B cell (primary cell): ENCODE measurements around the gene FGF6. TPM values are rescaled to one million over a fixed set of nuclear protein-coding genes. Genes with fewer than 3 reads are reported as not detected.

Experiments used
- ATAC-seq: fragments of 200-7000 bp; cut with Tn5 transposase; one replicate; pipeline ENCODE4 v1.10.0; 2021; ENCODE audit warnings: low read depth, mild to moderate bottlenecking, moderate number of reproducible peaks, moderate library complexity
- CTCF ChIA-PET: fragments of 350-600 bp; sonication (Branson Sonifier 250); formaldehyde crosslinking; loops from one replicate; lab custom pipeline; 2021; ENCODE audit warnings: antibody characterized with exemption, inconsistent platforms; lab: Charles Lee
- POLR2A ChIA-PET: fragments of 350-600 bp; sonication (Branson Sonifier 250); formaldehyde crosslinking; loops from one replicate; lab custom pipeline; 2021; ENCODE audit warnings: antibody characterized with exemption; lab: Charles Lee
- DNase-seq: peaks from one replicate; pipeline ENCODE4 v3.0.0; 2013
- H2AFZ ChIP-seq: 2 replicates; pipeline ENCODE4 v1.6.1; 2012; ENCODE audit warnings: mild to moderate bottlenecking, low read depth, low read length; ENCODE audit not compliant: insufficient read depth, poor library complexity, severe bottlenecking
- H3K27ac ChIP-seq, 2 donors: 1 replicate in 1 of 2; 2 replicates in 1 of 2; pipeline ENCODE4 v1.5.1; 2012 to 2013; ENCODE audit warnings: low read length in 2 of 2, mild to moderate bottlenecking in 2 of 2, moderate library complexity in 1 of 2
- H3K27me3 ChIP-seq, 4 experiments: fragments of 200-600 bp in 1 of 4; sonication (generic) in 1 of 4; replicated peaks in 1 of 4; 1 replicate in 2 of 4; 2 replicates in 2 of 4; pipeline versions ENCODE4 v1.6.1 to v1.7.0; 2013 to 2016; ENCODE audit warnings: low read length in 3 of 4, mild to moderate bottlenecking in 2 of 4, mixed read lengths in 1 of 4, moderate library complexity in 1 of 4; ENCODE audit not compliant: insufficient read depth in 4 of 4, control insufficient read depth in 3 of 4; ENCODE audit errors: control extremely low read depth in 1 of 4
- H3K36me3 ChIP-seq, 2 experiments: replicated peaks in 1 of 2; 1 replicate in 1 of 2; 2 replicates in 1 of 2; pipeline versions ENCODE4 v1.6.1 to v1.7.1; 2013; ENCODE audit warnings: low read length in 1 of 2; ENCODE audit not compliant: insufficient read depth in 2 of 2, control insufficient read depth in 1 of 2; ENCODE audit errors: control extremely low read depth in 1 of 2, extremely low read depth in 1 of 2
- H3K4me1 ChIP-seq, 2 donors: fragments of 200-600 bp in 1 of 2; sonication (generic) in 1 of 2; 1 replicate in 1 of 2; 2 replicates in 1 of 2; pipeline versions ENCODE4 v1.5.1 to v1.6.1; 2013 to 2017; ENCODE audit warnings: low read length in 2 of 2; ENCODE audit not compliant: control insufficient read depth in 2 of 2, insufficient read depth in 2 of 2
- H3K4me2 ChIP-seq: replicated peaks from 2 replicates; pipeline ENCODE3; 2012; ENCODE audit warnings: mild to moderate bottlenecking, low read depth, low read length; ENCODE audit not compliant: poor library complexity, severe bottlenecking
- H3K4me3 ChIP-seq, 5 experiments: fragments of 200-600 bp in 1 of 5; sonication (generic) in 1 of 5; 1 replicate in 3 of 5; 2 replicates in 2 of 5; pipeline versions ENCODE4 v1.5.1 to v1.7.0; 2011 to 2016; ENCODE audit warnings: low read length in 4 of 5, mild to moderate bottlenecking in 4 of 5, low read depth in 2 of 5, control low read depth in 1 of 5, moderate library complexity in 1 of 5; ENCODE audit not compliant: insufficient read depth in 1 of 5; ENCODE audit errors: control extremely low read depth in 1 of 5, extremely low read depth in 1 of 5
- H3K79me2 ChIP-seq: fragments of 200-600 bp; sonication (generic); one replicate; pipeline ENCODE4 v1.6.0; 2016; ENCODE audit warnings: low read length; ENCODE audit not compliant: control insufficient read depth, insufficient read depth
- H3K9ac ChIP-seq: fragments of 200-600 bp; sonication (generic); 2 replicates; pipeline ENCODE4 v1.6.1; 2017; ENCODE audit warnings: mild to moderate bottlenecking, low read length, moderate library complexity
- H3K9me3 ChIP-seq, 3 donors: one replicate each; pipeline versions ENCODE4 v1.6.1 to v1.7.1; 2013; ENCODE audit warnings: low read length in 2 of 3; ENCODE audit not compliant: control insufficient read depth in 2 of 3, insufficient read depth in 1 of 3; ENCODE audit errors: control extremely low read depth in 1 of 3
- H4K20me1 ChIP-seq: 2 replicates; pipeline ENCODE4 v1.6.0; 2012; ENCODE audit warnings: mild to moderate bottlenecking, low read length; ENCODE audit not compliant: insufficient read depth, control insufficient read depth, poor library complexity, severe bottlenecking
- H3K27ac Mint-ChIP-seq: one replicate; pipeline ENCODE4 v1.8.0; 2021; ENCODE audit warnings: mixed read lengths
- H3K27me3 Mint-ChIP-seq: one replicate; pipeline ENCODE4 v1.8.0; 2021; ENCODE audit warnings: mixed read lengths
- H3K4me1 Mint-ChIP-seq: one replicate; pipeline ENCODE4 v1.8.0; 2021; ENCODE audit warnings: mixed read lengths
- H3K4me3 Mint-ChIP-seq: one replicate; pipeline ENCODE4 v1.8.0; 2021; ENCODE audit warnings: mixed read lengths
- H3K9me3 Mint-ChIP-seq: one replicate; pipeline ENCODE4 v1.8.0; 2022; ENCODE audit warnings: mixed read lengths; ENCODE audit not compliant: insufficient read depth
- EZH2 ChIP-seq: IDR thresholded peaks from 2 replicates; pipeline ENCODE4 v1.6.1; 2012; ENCODE audit warnings: borderline replicate concordance, low read depth, mild to moderate bottlenecking, moderate library complexity, low read length; ENCODE audit not compliant: insufficient read depth, poor library complexity, severe bottlenecking
- WGBS: methylation state at CpG from one replicate; pipeline ENCODE4 v1.1.5; 2013; ENCODE audit warnings: missing lambda C conversion rate; ENCODE audit not compliant: insufficient coverage; 5-methylcytosine and 5-hydroxymethylcytosine counted together
- intact Hi-C: fragments of 100-400 bp; cut with micrococcal nuclease; formaldehyde crosslinking; loops from one replicate; pipeline ENCODE4 v1.10.0; 2022
- polyA plus RNA-seq: library from polyadenylated mRNA; depleted of rRNA; stranded (reverse); fragments of >200 nt; gene quantifications from 2 replicates; pipeline ENCODE4 v1.2.3, GENCODE V29; 2012
- total RNA-seq, 2 donors: library from RNA; stranded (reverse); fragments of 120-200 nt in 1 of 2; gene quantifications; 1 replicate in 1 of 2; 2 replicates in 1 of 2; pipeline versions ENCODE4 v1.2.3 to v1.2.4, GENCODE V29; 2013 to 2022
- TF ChIP-seq, protein P1 (sequence below): fragments of 200-600 bp; IDR thresholded peaks from one replicate; pipeline ENCODE4 v1.8.0; 2022; ENCODE audit warnings: antibody characterized with exemption, mild to moderate bottlenecking

FGF6 gene
- total and polyA plus RNA-seq, 2 donors (not counting 1 experiment from before 2014, with no cell fraction given), result not detected

DNA sequence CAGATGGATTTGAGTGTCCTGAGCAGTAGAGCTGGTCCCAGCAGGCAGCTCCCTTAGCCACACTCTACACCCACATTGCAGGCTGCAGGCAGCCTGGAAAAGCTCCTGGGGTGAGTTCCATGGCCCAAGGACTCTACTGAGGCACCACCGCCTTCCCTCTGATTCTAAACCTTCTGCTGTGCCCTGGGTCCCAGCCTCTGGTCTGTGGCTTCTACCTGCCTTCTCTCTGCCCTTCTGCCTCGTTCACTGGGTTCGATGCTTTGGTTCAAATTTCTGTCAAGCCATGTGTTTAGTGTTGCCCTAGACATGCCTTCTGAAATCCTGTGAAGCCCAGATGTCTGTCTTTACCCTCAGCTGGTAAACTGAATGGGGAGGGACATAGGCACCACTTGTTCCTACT is 1.5 kb upstream of the FGF6 start:
- TF ChIP-seq EZH2, result no peak
- TF ChIP-seq, protein P1, sequence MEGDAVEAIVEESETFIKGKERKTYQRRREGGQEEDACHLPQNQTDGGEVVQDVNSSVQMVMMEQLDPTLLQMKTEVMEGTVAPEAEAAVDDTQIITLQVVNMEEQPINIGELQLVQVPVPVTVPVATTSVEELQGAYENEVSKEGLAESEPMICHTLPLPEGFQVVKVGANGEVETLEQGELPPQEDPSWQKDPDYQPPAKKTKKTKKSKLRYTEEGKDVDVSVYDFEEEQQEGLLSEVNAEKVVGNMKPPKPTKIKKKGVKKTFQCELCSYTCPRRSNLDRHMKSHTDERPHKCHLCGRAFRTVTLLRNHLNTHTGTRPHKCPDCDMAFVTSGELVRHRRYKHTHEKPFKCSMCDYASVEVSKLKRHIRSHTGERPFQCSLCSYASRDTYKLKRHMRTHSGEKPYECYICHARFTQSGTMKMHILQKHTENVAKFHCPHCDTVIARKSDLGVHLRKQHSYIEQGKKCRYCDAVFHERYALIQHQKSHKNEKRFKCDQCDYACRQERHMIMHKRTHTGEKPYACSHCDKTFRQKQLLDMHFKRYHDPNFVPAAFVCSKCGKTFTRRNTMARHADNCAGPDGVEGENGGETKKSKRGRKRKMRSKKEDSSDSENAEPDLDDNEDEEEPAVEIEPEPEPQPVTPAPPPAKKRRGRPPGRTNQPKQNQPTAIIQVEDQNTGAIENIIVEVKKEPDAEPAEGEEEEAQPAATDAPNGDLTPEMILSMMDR, result no peak
- H3K27ac Mint-ChIP-seq, result no peak overlapping the region
- 88% methylated on average over 3 of the region's 3 CpGs for WGBS

DNA sequence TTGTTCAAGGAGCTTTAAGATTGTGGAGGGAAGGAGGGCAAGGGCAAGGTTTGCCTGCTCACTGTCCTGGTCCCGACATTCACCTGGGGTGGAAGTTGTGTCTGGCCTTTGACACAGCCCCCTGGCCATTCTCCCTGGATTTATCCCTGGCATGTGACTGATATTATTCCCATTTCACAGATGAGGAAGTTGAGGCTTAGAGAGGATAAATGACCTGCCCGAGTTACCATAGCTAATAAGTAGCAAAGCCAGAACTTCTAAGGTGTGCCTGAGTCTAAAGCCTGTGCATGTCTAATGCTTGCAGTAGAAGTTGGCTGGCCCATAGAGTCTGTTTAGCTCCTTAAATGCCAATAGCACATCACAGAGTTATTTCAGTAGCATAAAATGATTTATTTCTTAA is 720 bp upstream of the FGF6 start:
- H3K4me3 ChIP-seq, result no peak overlapping the region
- no peak overlapping the region for H3K9ac ChIP-seq
- H3K36me3 ChIP-seq, result no peaks in the 10 kb centered on the region
- Mint-ChIP-seq H3K9me3 (no peaks in the 10 kb centered on the region), H3K4me1 (peaks cover 2% of the 10 kb centered on the region), H3K27me3 (peaks cover 42% of the 10 kb centered on the region), H3K4me3 (no peak overlapping the region), H3K27ac (no peak overlapping the region)
- H4K20me1 ChIP-seq, result no peaks in the 10 kb centered on the region
- H3K4me2 ChIP-seq, result no peak overlapping the region
- intact Hi-C loops, result no loop called here
- H3K27ac ChIP-seq, result no peak overlapping the region
- H3K79me2 ChIP-seq, result no peaks in the 10 kb centered on the region
- TF ChIP-seq, protein P1, result no peak
- TF ChIP-seq EZH2, result no peak
- no peak for ATAC-seq
- no peak for DNase-seq
- no peaks in the 10 kb centered on the region for H3K9me3 ChIP-seq
- WGBS, result 100% methylated on average over 1 of the region's 2 CpGs
- H3K27me3 ChIP-seq, result peaks cover 0 to 18% (median 9%) of the 10 kb centered on the region in 4 experiments
- H3K4me1 ChIP-seq, result no peaks in the 10 kb centered on the region
- no peak overlapping the region for H2AFZ ChIP-seq
- CTCF ChIA-PET, result no interaction called here
- POLR2A ChIA-PET, result no interaction called here

More for the DNA sequence above, 1.5 kb upstream of the FGF6 start:
- H3K4me1 ChIP-seq, result no peaks in the 10 kb centered on the region
- no peaks in the 10 kb centered on the region for H3K36me3 ChIP-seq
- no peaks in the 10 kb centered on the region for H3K9me3 ChIP-seq
- ChIA-PET POLR2A (no interaction called here), CTCF (no interaction called here)
- Mint-ChIP-seq H3K27me3 (peaks cover 48% of the 10 kb centered on the region), H3K9me3 (no peaks in the 10 kb centered on the region), H3K4me1 (no peaks in the 10 kb centered on the region), H3K4me3 (no peak overlapping the region)
- H4K20me1 ChIP-seq, result no peaks in the 10 kb centered on the region
- no peak overlapping the region for H3K27ac ChIP-seq
- H3K4me2 ChIP-seq, result no peak overlapping the region
- no peak overlapping the region for H3K9ac ChIP-seq
- no peaks in the 10 kb centered on the region for H3K79me2 ChIP-seq
- DNase-seq (no peak), ATAC-seq (no peak)
- no peak overlapping the region for H2AFZ ChIP-seq
- peaks cover 0 to 16% (median 7%) of the 10 kb centered on the region in 4 experiments for H3K27me3 ChIP-seq
- no peak overlapping the region for H3K4me3 ChIP-seq
- intact Hi-C loops, result no loop called here
